ENCODE measurements around the gene PPIF. TPM values are rescaled to one million over a fixed set of nuclear protein-coding genes. Genes with fewer than 3 reads are reported as not detected.

The PPIF gene
- total and polyA plus RNA-seq, 2 donors (not counting 3 experiments of a cell fraction or from before 2014, with no cell fraction given): 50.7 to 51.2 TPM

DNA sequence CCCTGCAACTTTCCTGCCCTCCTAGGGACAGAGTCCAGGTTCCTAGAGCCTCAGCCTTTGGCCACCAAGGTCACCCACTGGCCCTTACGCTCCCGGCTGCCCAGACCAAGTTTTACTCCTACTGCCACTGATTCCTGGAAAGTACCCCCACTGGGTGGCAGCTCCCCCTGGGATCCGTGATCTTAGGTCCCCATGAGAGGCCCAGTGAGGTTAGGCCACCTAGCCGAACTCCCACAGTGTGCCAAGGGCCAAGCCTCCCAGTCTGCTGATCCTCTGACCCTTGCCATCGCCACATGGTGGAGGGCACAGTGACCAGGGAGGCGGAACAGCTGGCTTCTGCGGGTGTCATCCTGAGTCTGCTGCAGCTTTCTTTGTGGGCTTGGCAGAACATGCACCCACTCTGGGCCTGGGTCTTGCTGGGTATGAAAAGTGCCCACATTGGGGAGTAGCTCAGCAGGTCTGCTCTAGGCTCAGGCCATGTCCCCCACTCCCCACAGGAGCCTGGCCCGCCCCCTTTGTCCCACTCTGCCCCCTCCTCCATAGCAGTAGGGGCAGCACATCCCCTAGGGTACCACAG lies 40.5 kb upstream of the PPIF start:
- no peaks in the 10 kb centered on the region for H3K4me1 ChIP-seq (ENCODE audit: control insufficient read depth, extremely low read depth, insufficient read depth, low read length)
- dilution Hi-C loops (cut with MboI; ENCODE audit: extremely low pct_ligation_motif_present, low sequenced_read_pairs) (no loop called here), intact Hi-C loops (cut with micrococcal nuclease) (no loop called here)
- H3K9ac ChIP-seq (replicated peaks; ENCODE audit: extremely low read depth, insufficient read depth, low read length): no peak overlapping the region
- BruUV-seq (replicated peaks): no TSS peak
- ChIA-PET POLR2A (no interaction called here), CTCF (no interaction called here)
- no peak overlapping the region for H3K4me3 ChIP-seq (replicated peaks in 1 of 3; ENCODE audit: insufficient read depth in 1 of 3, low read depth in 1 of 3, low read length in 3 of 3)
- H2AFZ ChIP-seq (ENCODE audit: low read depth, low read length): no peak overlapping the region
- H4K20me1 ChIP-seq (replicated peaks; ENCODE audit: control insufficient read depth, extremely low read depth, insufficient read depth, low read length): no peaks in the 10 kb centered on the region
- peaks cover 7 to 81% of the 10 kb centered on the region in 2 experiments for H3K36me3 ChIP-seq (ENCODE audit: control insufficient read depth in 2 of 2, extremely low read depth in 1 of 2, insufficient read depth in 2 of 2, low read length in 2 of 2)
- H3K9me1 ChIP-seq (replicated peaks; ENCODE audit: control insufficient read depth, extremely low read depth, insufficient read depth, low read length): no peaks in the 10 kb centered on the region
- DNase-seq (ENCODE audit: low read depth, low spot score) (no peak), FAIRE-seq (no peak)
- no peaks in the 10 kb centered on the region for H3K9me3 ChIP-seq (replicated peaks; ENCODE audit: control insufficient read depth, insufficient read depth, low read length)
- no peaks in the 10 kb centered on the region for H3K27me3 ChIP-seq (ENCODE audit: control insufficient read depth in 2 of 2, insufficient read depth in 2 of 2, low read length in 2 of 2)
- no peaks in the 10 kb centered on the region for H3K79me2 ChIP-seq (ENCODE audit: control insufficient read depth, insufficient read depth, low read length)
- H3K27ac ChIP-seq (ENCODE audit: insufficient read depth, low read depth, low read length): no peak overlapping the region
- no peak overlapping the region for H3K4me2 ChIP-seq (ENCODE audit: insufficient read depth, low read length)
- no peak for TF ChIP-seq EZH2 (IDR thresholded peaks at IDR 0.05; ENCODE audit: borderline replicate concordance, low read depth, low read length, severe bottlenecking)
- TF ChIP-seq GATA2 (IDR thresholded peaks at IDR 0.05; ENCODE audit: insufficient read depth, insufficient read length, low read depth, low read length): no peak
- no peak for TF ChIP-seq POLR2A (IDR thresholded peaks at IDR 0.05; ENCODE audit: low read depth, low read length)
- TF ChIP-seq FOS (IDR thresholded peaks at IDR 0.05; ENCODE audit: borderline replicate concordance, insufficient read depth, low read length): no peak
- TF ChIP-seq JUN (IDR thresholded peaks at IDR 0.05; ENCODE audit: borderline replicate concordance, insufficient read depth, insufficient read length, low read depth): no peak
- no peak for TF ChIP-seq POLR2AphosphoS5 (IDR thresholded peaks at IDR 0.05; ENCODE audit: insufficient read depth, low read depth, low read length)
- TF ChIP-seq, protein P1, sequence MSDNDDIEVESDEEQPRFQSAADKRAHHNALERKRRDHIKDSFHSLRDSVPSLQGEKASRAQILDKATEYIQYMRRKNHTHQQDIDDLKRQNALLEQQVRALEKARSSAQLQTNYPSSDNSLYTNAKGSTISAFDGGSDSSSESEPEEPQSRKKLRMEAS (IDR thresholded peaks at IDR 0.05; ENCODE audit: insufficient read depth, insufficient read length): no peak
- TF ChIP-seq MYC (IDR thresholded peaks at IDR 0.05; ENCODE audit: low read depth, low read length): no peak
- TF ChIP-seq, protein P2, sequence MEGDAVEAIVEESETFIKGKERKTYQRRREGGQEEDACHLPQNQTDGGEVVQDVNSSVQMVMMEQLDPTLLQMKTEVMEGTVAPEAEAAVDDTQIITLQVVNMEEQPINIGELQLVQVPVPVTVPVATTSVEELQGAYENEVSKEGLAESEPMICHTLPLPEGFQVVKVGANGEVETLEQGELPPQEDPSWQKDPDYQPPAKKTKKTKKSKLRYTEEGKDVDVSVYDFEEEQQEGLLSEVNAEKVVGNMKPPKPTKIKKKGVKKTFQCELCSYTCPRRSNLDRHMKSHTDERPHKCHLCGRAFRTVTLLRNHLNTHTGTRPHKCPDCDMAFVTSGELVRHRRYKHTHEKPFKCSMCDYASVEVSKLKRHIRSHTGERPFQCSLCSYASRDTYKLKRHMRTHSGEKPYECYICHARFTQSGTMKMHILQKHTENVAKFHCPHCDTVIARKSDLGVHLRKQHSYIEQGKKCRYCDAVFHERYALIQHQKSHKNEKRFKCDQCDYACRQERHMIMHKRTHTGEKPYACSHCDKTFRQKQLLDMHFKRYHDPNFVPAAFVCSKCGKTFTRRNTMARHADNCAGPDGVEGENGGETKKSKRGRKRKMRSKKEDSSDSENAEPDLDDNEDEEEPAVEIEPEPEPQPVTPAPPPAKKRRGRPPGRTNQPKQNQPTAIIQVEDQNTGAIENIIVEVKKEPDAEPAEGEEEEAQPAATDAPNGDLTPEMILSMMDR (IDR thresholded peaks at IDR 0.05; ENCODE audit: extremely low read depth in 1 of 2, insufficient read depth in 1 of 2, low read depth in 1 of 2, low read length in 2 of 2): no peak
